ENCODE results near the gene ETV4.

The ETV4 gene

DNA sequence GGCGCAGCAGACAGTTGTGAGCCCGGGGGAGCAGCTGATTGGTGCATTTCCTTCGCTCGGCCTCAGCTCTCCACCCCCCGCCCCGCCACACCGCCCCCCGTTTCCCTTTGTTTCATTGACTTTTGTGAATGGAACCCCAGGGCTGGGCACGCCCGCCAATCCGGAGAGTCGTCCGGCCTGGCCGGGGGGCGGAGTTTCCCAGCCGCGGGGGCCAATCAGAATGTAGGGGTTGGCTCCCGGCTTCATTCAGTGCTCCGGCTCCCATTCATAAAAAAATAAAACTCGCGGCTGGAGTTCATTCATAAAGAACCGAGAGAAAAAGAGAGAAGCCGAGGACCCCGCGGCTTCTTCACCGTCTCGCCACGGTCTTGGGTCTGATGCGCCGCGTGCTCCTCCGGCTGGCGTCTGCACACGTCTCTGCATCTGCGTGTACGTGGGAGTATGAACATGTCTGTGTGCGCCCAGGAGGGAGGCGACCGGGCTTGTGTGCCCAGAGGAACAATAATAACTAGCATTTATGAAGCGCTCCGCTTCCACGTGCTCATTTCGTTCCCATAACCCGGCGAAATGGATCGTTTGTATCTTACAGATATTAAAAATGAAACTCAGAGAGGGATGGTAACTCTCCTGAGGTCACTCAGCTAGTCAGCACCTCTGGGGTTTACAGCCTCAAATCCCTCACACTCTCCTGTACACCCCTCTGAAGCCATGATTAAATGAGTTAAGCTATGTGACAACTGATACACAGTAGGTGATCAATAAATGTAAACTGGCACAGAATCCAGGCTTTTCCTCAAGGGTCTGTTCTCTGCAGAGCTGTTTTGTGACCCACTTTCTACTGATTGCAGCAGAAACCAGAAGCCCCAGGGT, at the start of gene ETV4:
ETV4 (minus strand) TSS at position 22 of the 870 bp plus-strand sequence. CDS start 723 bp downstream, outside the sequence.
- Histone ChIP-seq H3K36me3 (replicated peaks) (no peaks in the 10 kb centered on the region), H3K4me1 (peaks cover 21% of the 10 kb centered on the region), H3K27me3 (ENCODE audit: low read depth) (peaks cover 10% of the 10 kb centered on the region), H3K4me3 (peak within 1 kb of the TSS; percentile 40), H3K9me3 (no peaks in the 10 kb centered on the region)
- DNase-seq (ENCODE audit: low spot score in 2 of 2) = peak; percentile 85 to 97
- in situ Hi-C loops (cut with MboI; ENCODE audit: low sequenced_read_pairs) = no loop called here

GRCh38 chr17:43595466-43595865, 49.3 kb upstream of the ETV4 start:
- Histone ChIP-seq H3K4me1 (no peaks in the 10 kb centered on the region), H3K4me3 (no peak overlapping the region), H3K36me3 (replicated peaks) (no peaks in the 10 kb centered on the region), H3K27me3 (ENCODE audit: low read depth) (no peaks in the 10 kb centered on the region), H3K9me3 (no peaks in the 10 kb centered on the region)
- in situ Hi-C loops (cut with MboI; ENCODE audit: low sequenced_read_pairs) = no loop called here
- DNase-seq (ENCODE audit: low spot score in 2 of 2) = no peak

GRCh38 chr17:43591779-43592562, 45.8 kb upstream of the ETV4 start:
- in situ Hi-C loops (cut with MboI; ENCODE audit: low sequenced_read_pairs) = no loop called here
- no peaks in the 10 kb centered on the region for H3K36me3 ChIP-seq (replicated peaks)
- no peak overlapping the region for H3K4me3 ChIP-seq
- H3K27me3 ChIP-seq (ENCODE audit: low read depth) = no peaks in the 10 kb centered on the region
- H3K4me1 ChIP-seq = no peaks in the 10 kb centered on the region
- H3K9me3 ChIP-seq = no peaks in the 10 kb centered on the region
- no peak for DNase-seq (ENCODE audit: low spot score in 2 of 2)

GRCh38 chr17:43591001-43591400, 44.9 kb upstream of the ETV4 start:
- no peaks in the 10 kb centered on the region for H3K27me3 ChIP-seq (ENCODE audit: low read depth)
- no peaks in the 10 kb centered on the region for H3K9me3 ChIP-seq
- H3K36me3 ChIP-seq (replicated peaks) = no peaks in the 10 kb centered on the region
- H3K4me3 ChIP-seq = no peak overlapping the region
- no peak for DNase-seq (ENCODE audit: low spot score in 2 of 2)
- in situ Hi-C loops (cut with MboI; ENCODE audit: low sequenced_read_pairs) = no loop called here
- H3K4me1 ChIP-seq = no peaks in the 10 kb centered on the region

DNA sequence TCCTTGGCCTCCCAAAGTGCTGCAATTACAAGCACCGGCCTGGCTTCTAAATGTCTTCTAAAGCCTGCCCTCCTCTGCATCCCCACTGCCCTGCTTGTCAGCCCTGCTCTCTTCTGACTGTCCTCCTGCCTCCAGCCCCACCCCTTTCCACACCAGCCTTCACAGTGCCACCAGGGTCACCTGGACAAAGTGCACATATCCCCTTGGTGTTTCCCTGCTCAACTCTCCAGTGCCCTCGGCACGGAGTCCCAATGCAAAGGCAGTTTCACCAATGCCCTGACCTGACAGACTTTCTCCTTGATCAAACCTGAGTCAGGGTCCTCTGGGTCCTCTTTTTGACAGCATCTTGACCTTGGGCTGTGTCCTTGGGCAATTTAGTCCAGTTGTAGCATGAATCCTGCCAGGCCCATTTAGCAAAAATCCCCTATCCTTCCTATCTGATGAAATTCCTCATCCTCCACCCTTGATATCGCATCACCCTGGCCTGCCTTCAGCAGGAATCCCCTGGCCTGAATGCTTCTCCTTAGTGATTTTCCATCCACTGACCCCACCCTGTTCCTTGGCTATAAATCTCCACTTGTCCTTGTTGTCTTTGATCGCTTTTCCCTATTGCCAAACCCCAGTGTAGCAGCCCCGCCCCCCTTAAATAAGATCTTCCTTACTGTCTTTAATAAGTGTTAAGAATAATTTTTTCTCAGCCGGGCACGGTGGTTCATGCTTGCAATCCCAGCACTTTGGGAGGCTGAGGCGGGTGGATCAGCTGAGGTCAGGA, 42.7 kb upstream of the ETV4 start:
- no peak for DNase-seq (ENCODE audit: low spot score in 2 of 2)
- no peak overlapping the region for H3K4me3 ChIP-seq
- H3K36me3 ChIP-seq (replicated peaks) = no peaks in the 10 kb centered on the region
- in situ Hi-C loops (cut with MboI; ENCODE audit: low sequenced_read_pairs) = no loop called here
- H3K9me3 ChIP-seq = no peaks in the 10 kb centered on the region
- H3K4me1 ChIP-seq = no peaks in the 10 kb centered on the region
- H3K27me3 ChIP-seq (ENCODE audit: low read depth) = no peaks in the 10 kb centered on the region

DNA sequence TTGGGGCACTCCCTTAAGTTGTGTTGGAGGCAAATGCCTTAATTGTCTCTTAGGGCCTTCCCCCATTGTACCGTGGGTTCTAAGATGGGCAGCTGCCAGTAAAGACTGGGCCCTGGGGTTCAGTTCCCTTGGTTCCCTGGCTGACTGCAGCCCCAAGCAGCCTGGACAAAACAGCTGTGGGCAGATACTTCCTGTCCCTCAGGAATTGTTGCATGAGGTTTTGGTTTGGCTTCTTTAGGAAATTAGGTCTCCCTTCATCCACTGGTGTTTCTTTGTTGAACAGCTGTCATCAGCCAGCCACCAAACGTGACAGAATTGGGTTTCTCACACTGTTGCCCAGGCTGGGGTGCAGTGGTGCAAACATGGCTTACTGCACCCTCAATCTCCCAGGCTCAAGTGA, 42.0 kb upstream of the ETV4 start:
- no peak for DNase-seq (ENCODE audit: low spot score in 2 of 2)
- in situ Hi-C loops (cut with MboI; ENCODE audit: low sequenced_read_pairs) = no loop called here
- no peaks in the 10 kb centered on the region for H3K36me3 ChIP-seq (replicated peaks)
- no peaks in the 10 kb centered on the region for H3K27me3 ChIP-seq (ENCODE audit: low read depth)
- no peaks in the 10 kb centered on the region for H3K9me3 ChIP-seq
- H3K4me3 ChIP-seq = no peak overlapping the region
- no peaks in the 10 kb centered on the region for H3K4me1 ChIP-seq

GRCh38 chr17:43587647-43588046, 41.5 kb upstream of the ETV4 start:
- Histone ChIP-seq H3K36me3 (replicated peaks) (no peaks in the 10 kb centered on the region), H3K9me3 (no peaks in the 10 kb centered on the region), H3K4me3 (no peak overlapping the region), H3K4me1 (no peaks in the 10 kb centered on the region), H3K27me3 (ENCODE audit: low read depth) (no peaks in the 10 kb centered on the region)
- in situ Hi-C loops (cut with MboI; ENCODE audit: low sequenced_read_pairs) = no loop called here
- no peak for DNase-seq (ENCODE audit: low spot score in 2 of 2)

GRCh38 chr17:43584666-43585102, 38.5 kb upstream of the ETV4 start:
- no peaks in the 10 kb centered on the region for H3K27me3 ChIP-seq (ENCODE audit: low read depth)
- DNase-seq (ENCODE audit: low spot score in 2 of 2) = no peak
- no peaks in the 10 kb centered on the region for H3K36me3 ChIP-seq (replicated peaks)
- in situ Hi-C loops (cut with MboI; ENCODE audit: low sequenced_read_pairs) = no loop called here
- no peaks in the 10 kb centered on the region for H3K4me1 ChIP-seq
- no peaks in the 10 kb centered on the region for H3K9me3 ChIP-seq
- H3K4me3 ChIP-seq = no peak overlapping the region

DNA sequence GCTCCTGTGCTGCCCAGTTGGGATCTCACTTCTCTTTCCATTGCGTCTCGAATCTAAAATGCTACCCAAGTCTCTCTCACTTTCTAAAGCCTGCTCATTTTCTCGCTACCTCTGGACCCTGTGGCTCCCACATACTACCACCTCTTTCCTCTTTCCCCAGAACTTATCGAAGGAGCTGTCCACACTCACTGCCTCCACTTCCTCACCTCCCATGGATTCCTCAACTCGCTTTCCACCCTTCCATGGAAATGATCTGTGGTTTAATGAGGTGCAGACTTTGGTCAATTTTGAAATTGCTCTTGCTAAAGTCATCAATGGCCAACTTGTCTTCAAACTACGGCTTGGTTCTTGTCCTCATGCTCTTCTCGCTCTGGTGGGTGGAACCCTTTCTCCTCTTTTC, 37.2 kb upstream of the ETV4 start:
- H3K36me3 ChIP-seq (replicated peaks) = no peaks in the 10 kb centered on the region
- no peaks in the 10 kb centered on the region for H3K4me1 ChIP-seq
- H3K4me3 ChIP-seq = no peak overlapping the region
- no peaks in the 10 kb centered on the region for H3K9me3 ChIP-seq
- no peak for DNase-seq (ENCODE audit: low spot score in 2 of 2)
- in situ Hi-C loops (cut with MboI; ENCODE audit: low sequenced_read_pairs) = no loop called here
- no peaks in the 10 kb centered on the region for H3K27me3 ChIP-seq (ENCODE audit: low read depth)

- in situ Hi-C loops (cut with MboI; ENCODE audit: low sequenced_read_pairs) = no loop called here
- H3K4me3 ChIP-seq = no peak overlapping the region
- no peaks in the 10 kb centered on the region for H3K4me1 ChIP-seq
- no peaks in the 10 kb centered on the region for H3K27me3 ChIP-seq (ENCODE audit: low read depth)
- DNase-seq (ENCODE audit: low spot score in 2 of 2) = no peak
- no peaks in the 10 kb centered on the region for H3K9me3 ChIP-seq
- no peaks in the 10 kb centered on the region for H3K36me3 ChIP-seq (replicated peaks)
Measured at GRCh38 chr17:43581613-43582012, 35.5 kb upstream of the ETV4 start.

DNA sequence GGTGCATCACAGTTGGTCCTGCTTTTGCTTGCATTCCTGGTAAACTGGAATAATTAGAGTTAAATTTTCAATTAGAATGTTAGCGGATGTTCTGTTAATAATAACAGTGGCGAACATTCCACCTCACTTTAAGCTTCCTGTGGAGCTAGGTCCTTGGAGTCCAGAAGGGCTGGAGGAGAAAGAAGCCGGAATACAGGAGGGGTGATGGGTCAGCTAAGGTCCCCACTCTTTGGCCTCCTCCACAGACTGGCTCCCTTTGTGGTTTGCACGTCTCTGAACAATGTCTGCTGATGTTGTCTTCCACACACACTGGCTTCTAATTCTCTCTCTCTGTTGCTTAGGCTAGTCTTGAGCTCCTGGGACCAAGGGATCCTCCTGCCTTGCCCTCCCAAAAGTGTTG, 35.0 kb upstream of the ETV4 start:
- Histone ChIP-seq H3K27me3 (ENCODE audit: low read depth) (no peaks in the 10 kb centered on the region), H3K4me1 (no peaks in the 10 kb centered on the region), H3K9me3 (no peaks in the 10 kb centered on the region), H3K36me3 (replicated peaks) (no peaks in the 10 kb centered on the region), H3K4me3 (no peak overlapping the region)
- in situ Hi-C loops (cut with MboI; ENCODE audit: low sequenced_read_pairs) = no loop called here
- DNase-seq (ENCODE audit: low spot score in 2 of 2) = no peak

GRCh38 chr17:43579566-43580140, 33.5 kb upstream of the ETV4 start:
- H3K9me3 ChIP-seq = no peaks in the 10 kb centered on the region
- H3K27me3 ChIP-seq (ENCODE audit: low read depth) = no peaks in the 10 kb centered on the region
- no peaks in the 10 kb centered on the region for H3K4me1 ChIP-seq
- H3K4me3 ChIP-seq = no peak overlapping the region
- in situ Hi-C loops (cut with MboI; ENCODE audit: low sequenced_read_pairs) = loop anchor here (5.0 kb wide), 2 partner anchors 93 to 183 kb away; no protein-coding TSS in a partner anchor
- DNase-seq (ENCODE audit: low spot score in 2 of 2) = no peak
- no peaks in the 10 kb centered on the region for H3K36me3 ChIP-seq (replicated peaks)
